AG04449 (cell line): Measurements from ENCODE around the gene RNF220.
A peak's percentile ranks its signal among the peaks of the same experiment; 100 is the strongest.

Source experiments
- CTCF ChIA-PET: fragments of 350-600 bp; formaldehyde crosslinking; extraction: SDS; loops from one replicate; lab custom pipeline; 2021; ENCODE audit warnings: antibody characterized with exemption; lab: Yijun Ruan, JAX
- POLR2A ChIA-PET: fragments of 400-600, 350-600 bp; formaldehyde crosslinking; extraction: SDS; loops from one replicate; lab custom pipeline; 2020; ENCODE audit warnings: antibody characterized with exemption, inconsistent platforms; lab: Yijun Ruan, JAX
- DNase-seq: peaks from one replicate; pipeline ENCODE4 v3.0.0-alpha.2; 2010; ENCODE audit warnings: low read depth, low spot score
- H3K4me3 ChIP-seq: 2 replicates; pipeline ENCODE4 v1.5.1; 2011; ENCODE audit warnings: low read depth, mild to moderate bottlenecking, control low read depth, low read length
- CTCF ChIP-seq: IDR thresholded peaks from one replicate; pipeline ENCODE4 v1.5.1; 2011; ENCODE audit warnings: mild to moderate bottlenecking, moderate library complexity, low read length, control low read depth, inconsistent platforms; ENCODE audit not compliant: insufficient read depth; ENCODE audit errors: missing control alignments

RNF220 gene

DNA sequence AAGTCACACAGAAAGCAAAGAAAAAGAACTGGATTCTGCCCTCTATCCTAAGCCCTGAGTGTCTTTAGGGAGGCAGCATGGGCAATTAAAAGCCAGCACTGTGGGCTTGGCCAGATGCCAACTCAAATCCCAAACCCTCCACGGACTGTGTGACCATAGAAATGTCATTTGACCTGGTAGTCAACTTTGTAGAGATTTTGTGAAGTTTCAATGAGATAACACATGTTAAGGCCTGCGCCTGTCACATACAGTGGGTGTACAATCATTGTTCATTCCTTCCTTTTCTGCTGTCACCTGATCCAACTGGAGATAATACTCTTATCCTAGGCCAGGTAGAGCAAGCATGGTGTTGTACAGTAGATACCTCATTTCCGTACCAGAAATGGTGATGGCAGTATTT lies 215.0 kb downstream of the RNF220 start:
- H3K4me3 ChIP-seq = no peak overlapping the region
- POLR2A ChIA-PET = interaction anchor here (2.0 kb wide), 2 partner anchors 9 to 12 kb away, joined by 7 to 11 read pairs; no protein-coding TSS in a partner anchor
- no peak for DNase-seq
- TF ChIP-seq CTCF = no peak
- CTCF ChIA-PET = interaction anchor here (1.9 to 13.0 kb wide), 4 partner anchors 9 to 32 kb away, joined by 4 to 102 read pairs (median 14); no protein-coding TSS in a partner anchor

GRCh38 chr1:44621841-44622286 lies 216.8 kb downstream of the RNF220 start:
- no peak overlapping the region for H3K4me3 ChIP-seq
- no peak for TF ChIP-seq CTCF
- no peak for DNase-seq
- ChIA-PET CTCF (interaction anchor here (0.7 to 13.0 kb wide), 3 partner anchors 11 to 30 kb away, joined by 3 to 102 read pairs (median 3); no protein-coding TSS in a partner anchor), POLR2A (interaction anchor here (1.6 kb wide), 1 partner anchor 10 kb away, joined by 7 read pairs; no protein-coding TSS in a partner anchor)

- DNase-seq = no peak
- ChIA-PET CTCF (interaction anchor here (1.3 to 13.0 kb wide), 3 partner anchors 16 to 30 kb away, joined by 3 to 102 read pairs (median 4); no protein-coding TSS in a partner anchor), POLR2A (no interaction called here)
- no peak overlapping the region for H3K4me3 ChIP-seq
- no peak for TF ChIP-seq CTCF
Observed at GRCh38 chr1:44624268-44624901, 219.3 kb downstream of the RNF220 start.

GRCh38 chr1:44625348-44625747 lies 220.3 kb downstream of the RNF220 start:
- no peak overlapping the region for H3K4me3 ChIP-seq
- DNase-seq = no peak
- CTCF ChIA-PET = interaction anchor here (1.3 to 13.0 kb wide), 2 partner anchors 17 to 27 kb away, joined by 4 to 102 read pairs; no protein-coding TSS in a partner anchor
- TF ChIP-seq CTCF = no peak
- POLR2A ChIA-PET = no interaction called here

GRCh38 chr1:44628962-44629756 lies 224.1 kb downstream of the RNF220 start:
- no peak overlapping the region for H3K4me3 ChIP-seq
- CTCF ChIA-PET = interaction anchor here (1.2 to 17.6 kb wide), 6 partner anchors 10 to 101 kb away, joined by 4 to 245 read pairs (median 12); partner anchors contain the start of gene RNU5D-1
- peak; percentile 78 for DNase-seq
- no peak for TF ChIP-seq CTCF
- POLR2A ChIA-PET = interaction anchor here (0.9 to 1.3 kb wide), 3 partner anchors 10 to 17 kb away, joined by 3 to 11 read pairs (median 4); no protein-coding TSS in a partner anchor
